GM23338 (cell line): ENCODE results near the gene HIF3A. TPM values are rescaled to one million over a fixed set of nuclear protein-coding genes. Genes with fewer than 3 reads are reported as not detected.

Experiments used
- ATAC-seq: fragments of 200-7000 bp; cut with Tn5 transposase; 3 replicates; pipeline ENCODE4 v1.9.1; 2020
- DNase-seq: peaks from one replicate; pipeline ENCODE4 v3.0.0-alpha.2; 2015; ENCODE audit warnings: low spot score
- H2AFZ ChIP-seq: fragments of 200-600 bp; sonication (generic); 2 replicates; pipeline ENCODE4 v1.8.0; 2016; ENCODE audit warnings: antibody characterized with exemption, mild to moderate bottlenecking, moderate library complexity
- H3F3A ChIP-seq: fragments of 200-600 bp; sonication (generic); replicated peaks from 2 replicates; pipeline ENCODE4 v1.8.0; 2017; ENCODE audit warnings: antibody characterized with exemption, mixed run types, low read depth
- H3K27ac ChIP-seq: fragments of 200-600 bp; sonication (generic); 2 replicates; pipeline ENCODE4 v1.6.1; 2016; ENCODE audit warnings: low read depth
- H3K27me3 ChIP-seq: fragments of 200-600 bp; sonication (generic); 2 replicates; pipeline ENCODE4 v1.8.0; 2016; ENCODE audit warnings: mild to moderate bottlenecking, mixed run types, moderate library complexity; ENCODE audit not compliant: insufficient read depth
- H3K36me3 ChIP-seq: fragments of 200-600 bp; sonication (generic); 2 replicates; pipeline ENCODE4 v1.8.0; 2016; ENCODE audit warnings: mild to moderate bottlenecking; ENCODE audit not compliant: insufficient read depth
- H3K4me1 ChIP-seq: fragments of 200-600 bp; sonication (generic); 2 replicates; pipeline ENCODE4 v1.8.0; 2016; ENCODE audit warnings: mild to moderate bottlenecking, moderate library complexity; ENCODE audit not compliant: insufficient read depth
- H3K4me2 ChIP-seq: fragments of 200-600 bp; sonication (generic); 2 replicates; pipeline ENCODE4 v1.7.1; 2017; ENCODE audit warnings: mixed run types
- H3K4me3 ChIP-seq: fragments of 200-600 bp; sonication (generic); 2 replicates; pipeline ENCODE4 v1.6.1; 2016; ENCODE audit warnings: mixed run types
- H3K79me2 ChIP-seq: fragments of 200-600 bp; sonication (generic); replicated peaks from 2 replicates; pipeline ENCODE4 v1.8.0; 2017; ENCODE audit warnings: mild to moderate bottlenecking; ENCODE audit not compliant: insufficient read depth
- H3K9me2 ChIP-seq: fragments of 200-600 bp; sonication (generic); 2 replicates; pipeline ENCODE4 v1.8.0; 2017; ENCODE audit not compliant: insufficient read depth
- H4K20me1 ChIP-seq: fragments of 200-600 bp; sonication (generic); replicated peaks from 2 replicates; pipeline ENCODE4 v1.8.0; 2017; ENCODE audit warnings: mild to moderate bottlenecking; ENCODE audit not compliant: insufficient read depth
- H3K27ac Mint-ChIP-seq: 2 replicates; pipeline ENCODE4 v1.8.0; 2020; ENCODE audit warnings: inconsistent platforms, mild to moderate bottlenecking, moderate library complexity, mixed read lengths
- H3K27me3 Mint-ChIP-seq: 3 replicates; pipeline ENCODE4 v1.8.0; 2022; ENCODE audit warnings: low read depth, mild to moderate bottlenecking, moderate library complexity, mixed read lengths, inconsistent platforms; ENCODE audit not compliant: insufficient read depth, poor library complexity
- H3K36me3 Mint-ChIP-seq: 3 replicates; pipeline ENCODE4 v1.8.0; 2021; ENCODE audit warnings: low read depth, mild to moderate bottlenecking, inconsistent platforms, moderate library complexity, mixed read lengths
- H3K4me1 Mint-ChIP-seq: 3 replicates; pipeline ENCODE4 v1.8.0; 2020; ENCODE audit warnings: mild to moderate bottlenecking, inconsistent platforms, mixed read lengths
- H3K4me3 Mint-ChIP-seq: 3 replicates; pipeline ENCODE4 v1.8.0; 2021; ENCODE audit warnings: moderate library complexity, mild to moderate bottlenecking, inconsistent platforms, mixed read lengths
- H3K9me3 Mint-ChIP-seq: 3 replicates; pipeline ENCODE4 v1.8.0; 2020; ENCODE audit warnings: moderate library complexity, mild to moderate bottlenecking, inconsistent platforms, mixed read lengths
- CTCF ChIP-seq, 2 experiments: fragments of 200-600 bp in 1 of 2; sonication (generic) in 1 of 2; conservative IDR thresholded peaks; 2 replicates each; pipeline versions ENCODE4 v1.5.1 to v1.6.1; 2016 to 2017; ENCODE audit warnings: antibody characterized with exemption in 2 of 2, low read depth in 2 of 2, mild to moderate bottlenecking in 2 of 2, moderate library complexity in 1 of 2
- ETS1 ChIP-seq: IDR thresholded peaks from 2 replicates; pipeline ENCODE4 v1.6.1; 2016; ENCODE audit warnings: antibody characterized with exemption
- EZH2 ChIP-seq: fragments of 200-600 bp; sonication (generic); IDR thresholded peaks from one replicate; pipeline ENCODE4 v1.8.0; 2017; ENCODE audit warnings: antibody characterized with exemption, mild to moderate bottlenecking, low read depth; ENCODE audit not compliant: unreplicated experiment
- POLR2AphosphoS5 ChIP-seq: IDR thresholded peaks from 2 replicates; pipeline ENCODE4 v1.6.1; 2016; ENCODE audit warnings: antibody characterized with exemption, low read depth
- STAT1 ChIP-seq: IDR thresholded peaks from one replicate; pipeline ENCODE4 v1.6.1; 2016; ENCODE audit warnings: antibody characterized with exemption; ENCODE audit not compliant: unreplicated experiment
- ZNF114 ChIP-seq: fragments of 250-450 bp; sonication (Bioruptor Pico); IDR thresholded peaks from 2 replicates; pipeline ENCODE4 v1.5.0; 2020; ENCODE audit warnings: mild to moderate bottlenecking, moderate library complexity
- ZNF331 ChIP-seq: fragments of 250-450 bp; sonication (Bioruptor Pico); IDR thresholded peaks from 2 replicates; pipeline ENCODE4 v1.5.0; 2020; ENCODE audit warnings: low read depth, mild to moderate bottlenecking, moderate library complexity
- polyA plus RNA-seq: library from polyadenylated mRNA; unstranded; fragments of >200 nt; fragmentation: Nextera tagmentation; extraction: Ambion mirVana; gene quantifications from 2 replicates; pipeline ENCODE4 v1.2.1, GENCODE V29; 2016
- total RNA-seq: library from RNA; depleted of rRNA; stranded (reverse); fragments of >200 nt; shearing (Covaris generic); gene quantifications from 2 replicates; pipeline ENCODE4 v1.2.3, GENCODE V29; 2014
- TF ChIP-seq, protein P1 (sequence below): fragments of 250-450 bp; sonication (Bioruptor Pico); IDR thresholded peaks from 2 replicates; pipeline ENCODE4 v1.5.0; 2020; ENCODE audit warnings: mild to moderate bottlenecking, moderate library complexity

HIF3A gene
- total and polyA plus RNA-seq, 2 experiments from 2014 or later = 20.4 to 70.5 TPM

- Mint-ChIP-seq H3K4me1 (peaks cover 47% of the 10 kb centered on the region), H3K27ac (peak overlapping the region; percentile 98), H3K9me3 (no peaks in the 10 kb centered on the region), H3K4me3 (peak overlapping the region; percentile 50; the same call in 1 of the 3 replicates), H3K27me3 (peaks cover 7% of the 10 kb centered on the region), H3K36me3 (peaks cover 37% of the 10 kb centered on the region)
- DNase-seq = peak; percentile 80
- H2AFZ ChIP-seq = no peak overlapping the region
- peaks cover 63% of the 10 kb centered on the region for H3K79me2 ChIP-seq
- H3K27me3 ChIP-seq = no peaks in the 10 kb centered on the region
- peak overlapping the region; percentile 40 for H3K4me3 ChIP-seq
- ATAC-seq = peak; percentile 87
- H3K4me1 ChIP-seq = peaks cover 27% of the 10 kb centered on the region
- H3K4me2 ChIP-seq = peak overlapping the region; percentile 70
- peak overlapping the region; percentile 99 for H3K27ac ChIP-seq
- H3F3A ChIP-seq = peaks cover 11% of the 10 kb centered on the region
- H3K36me3 ChIP-seq = peaks cover 5% of the 10 kb centered on the region; the same call in 1 of the 2 replicates
- no peaks in the 10 kb centered on the region for H3K9me2 ChIP-seq
- peaks cover 5% of the 10 kb centered on the region for H4K20me1 ChIP-seq
- TF ChIP-seq CTCF (conservative IDR thresholded peaks at IDR 0.05; ENCODE audit: low read depth in 2 of 2) = no peak
- TF ChIP-seq EZH2 = no peak
- TF ChIP-seq ZNF114 (CRISPR knock-in tag) = no peak
- no peak for TF ChIP-seq ZNF331 (CRISPR knock-in tag)
- no peak for TF ChIP-seq POLR2AphosphoS5
- TF ChIP-seq STAT1 = no peak
- TF ChIP-seq, protein P1, sequence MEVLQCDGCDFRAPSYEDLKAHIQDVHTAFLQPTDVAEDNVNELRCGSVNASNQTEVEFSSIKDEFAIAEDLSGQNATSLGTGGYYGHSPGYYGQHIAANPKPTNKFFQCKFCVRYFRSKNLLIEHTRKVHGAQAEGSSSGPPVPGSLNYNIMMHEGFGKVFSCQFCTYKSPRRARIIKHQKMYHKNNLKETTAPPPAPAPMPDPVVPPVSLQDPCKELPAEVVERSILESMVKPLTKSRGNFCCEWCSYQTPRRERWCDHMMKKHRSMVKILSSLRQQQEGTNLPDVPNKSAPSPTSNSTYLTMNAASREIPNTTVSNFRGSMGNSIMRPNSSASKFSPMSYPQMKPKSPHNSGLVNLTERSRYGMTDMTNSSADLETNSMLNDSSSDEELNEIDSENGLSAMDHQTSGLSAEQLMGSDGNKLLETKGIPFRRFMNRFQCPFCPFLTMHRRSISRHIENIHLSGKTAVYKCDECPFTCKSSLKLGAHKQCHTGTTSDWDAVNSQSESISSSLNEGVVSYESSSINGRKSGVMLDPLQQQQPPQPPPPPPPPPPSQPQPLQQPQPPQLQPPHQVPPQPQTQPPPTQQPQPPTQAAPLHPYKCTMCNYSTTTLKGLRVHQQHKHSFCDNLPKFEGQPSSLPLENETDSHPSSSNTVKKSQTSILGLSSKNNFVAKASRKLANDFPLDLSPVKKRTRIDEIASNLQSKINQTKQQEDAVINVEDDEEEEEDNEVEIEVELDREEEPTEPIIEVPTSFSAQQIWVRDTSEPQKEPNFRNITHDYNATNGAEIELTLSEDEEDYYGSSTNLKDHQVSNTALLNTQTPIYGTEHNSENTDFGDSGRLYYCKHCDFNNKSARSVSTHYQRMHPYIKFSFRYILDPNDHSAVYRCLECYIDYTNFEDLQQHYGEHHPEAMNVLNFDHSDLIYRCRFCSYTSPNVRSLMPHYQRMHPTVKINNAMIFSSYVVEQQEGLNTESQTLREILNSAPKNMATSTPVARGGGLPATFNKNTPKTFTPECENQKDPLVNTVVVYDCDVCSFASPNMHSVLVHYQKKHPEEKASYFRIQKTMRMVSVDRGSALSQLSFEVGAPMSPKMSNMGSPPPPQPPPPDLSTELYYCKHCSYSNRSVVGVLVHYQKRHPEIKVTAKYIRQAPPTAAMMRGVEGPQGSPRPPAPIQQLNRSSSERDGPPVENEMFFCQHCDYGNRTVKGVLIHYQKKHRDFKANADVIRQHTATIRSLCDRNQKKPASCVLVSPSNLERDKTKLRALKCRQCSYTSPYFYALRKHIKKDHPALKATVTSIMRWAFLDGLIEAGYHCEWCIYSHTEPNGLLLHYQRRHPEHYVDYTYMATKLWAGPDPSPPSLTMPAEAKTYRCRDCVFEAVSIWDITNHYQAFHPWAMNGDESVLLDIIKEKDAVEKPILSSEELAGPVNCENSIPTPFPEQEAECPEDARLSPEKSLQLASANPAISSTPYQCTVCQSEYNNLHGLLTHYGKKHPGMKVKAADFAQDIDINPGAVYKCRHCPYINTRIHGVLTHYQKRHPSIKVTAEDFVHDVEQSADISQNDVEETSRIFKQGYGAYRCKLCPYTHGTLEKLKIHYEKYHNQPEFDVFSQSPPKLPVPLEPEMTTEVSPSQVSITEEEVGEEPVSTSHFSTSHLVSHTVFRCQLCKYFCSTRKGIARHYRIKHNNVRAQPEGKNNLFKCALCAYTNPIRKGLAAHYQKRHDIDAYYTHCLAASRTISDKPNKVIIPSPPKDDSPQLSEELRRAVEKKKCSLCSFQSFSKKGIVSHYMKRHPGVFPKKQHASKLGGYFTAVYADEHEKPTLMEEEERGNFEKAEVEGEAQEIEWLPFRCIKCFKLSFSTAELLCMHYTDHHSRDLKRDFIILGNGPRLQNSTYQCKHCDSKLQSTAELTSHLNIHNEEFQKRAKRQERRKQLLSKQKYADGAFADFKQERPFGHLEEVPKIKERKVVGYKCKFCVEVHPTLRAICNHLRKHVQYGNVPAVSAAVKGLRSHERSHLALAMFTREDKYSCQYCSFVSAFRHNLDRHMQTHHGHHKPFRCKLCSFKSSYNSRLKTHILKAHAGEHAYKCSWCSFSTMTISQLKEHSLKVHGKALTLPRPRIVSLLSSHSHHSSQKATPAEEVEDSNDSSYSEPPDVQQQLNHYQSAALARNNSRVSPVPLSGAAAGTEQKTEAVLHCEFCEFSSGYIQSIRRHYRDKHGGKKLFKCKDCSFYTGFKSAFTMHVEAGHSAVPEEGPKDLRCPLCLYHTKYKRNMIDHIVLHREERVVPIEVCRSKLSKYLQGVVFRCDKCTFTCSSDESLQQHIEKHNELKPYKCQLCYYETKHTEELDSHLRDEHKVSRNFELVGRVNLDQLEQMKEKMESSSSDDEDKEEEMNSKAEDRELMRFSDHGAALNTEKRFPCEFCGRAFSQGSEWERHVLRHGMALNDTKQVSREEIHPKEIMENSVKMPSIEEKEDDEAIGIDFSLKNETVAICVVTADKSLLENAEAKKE = no peak
- TF ChIP-seq ETS1 = no peak; the same call in 1 of the 2 replicates
These were observed 76.9 kb downstream of the HIF3A start for GRCh38 chr19:46373491-46374359.
